K562 (cell line): ENCODE data around the gene ARHGAP25. TPM values are rescaled to one million over a fixed set of nuclear protein-coding genes. Genes with fewer than 3 reads are reported as not detected.

ENCODE experiments used
- ATAC-seq: fragments of 200-7000 bp; cut with Tn5 transposase; 3 replicates; pipeline ENCODE4 v1.9.1; 2020; ENCODE audit warnings: moderate library complexity
- BruUV-seq: library from RNA; stranded (reverse); fragments of 400-500 nt; replicated peaks from 2 replicates; lab custom pipeline; 2021; lab: Mats Ljungman, UMichigan
- CTCF ChIA-PET: fragments of 300-600 bp; formaldehyde crosslinking; extraction: SDS; loops from one replicate; lab custom pipeline; 2021; ENCODE audit warnings: low intra/inter-chr PET ratio; lab: Yijun Ruan, JAX
- POLR2A ChIA-PET: fragments of 300-600, 350-650 bp; sonication (Branson Sonifier 250); formaldehyde crosslinking; extraction: SDS; loops from one replicate; lab custom pipeline; 2021; ENCODE audit warnings: antibody characterized with exemption, inconsistent platforms; lab: Yijun Ruan, JAX
- DNase-seq, 4 experiments: peaks; one replicate each; pipeline versions ENCODE4 v3.0.0 to v3.0.0-alpha.2; 2011 to 2018; ENCODE audit warnings: low spot score in 3 of 4, mixed read lengths in 3 of 4; ENCODE audit errors: extremely low read depth in 1 of 4
- FAIRE-seq: peaks from 2 replicates; lab custom pipeline; 2011; peaks lifted over from hg19 to GRCh38; lab: Jason Lieb, UNC
- H2AFZ ChIP-seq: 2 replicates; pipeline ENCODE4 v1.6.0; 2011; ENCODE audit warnings: low read depth, low read length, control low read depth, inconsistent platforms
- H3K27ac ChIP-seq: fragments of 200-600 bp; 3 replicates; pipeline ENCODE4 v1.8.0; 2011; ENCODE audit warnings: low read depth, mild to moderate bottlenecking, control low read depth, inconsistent platforms, low read length, moderate library complexity, mixed read lengths; ENCODE audit errors: extremely low read depth
- H3K27me3 ChIP-seq, 2 experiments: fragments of 300-600 bp in 1 of 2; 2 replicates in 1 of 2; 3 replicates in 1 of 2; pipeline versions ENCODE4 v1.6.0 to v1.8.0; 2011; ENCODE audit warnings: inconsistent platforms in 2 of 2, low read length in 2 of 2, mild to moderate bottlenecking in 1 of 2, mixed read lengths in 1 of 2, moderate library complexity in 1 of 2; ENCODE audit not compliant: control insufficient read depth in 2 of 2, insufficient read depth in 2 of 2
- H3K36me3 ChIP-seq: fragments of 300-600 bp; 3 replicates; pipeline ENCODE4 v1.8.0; 2011; ENCODE audit warnings: mild to moderate bottlenecking, low read length, inconsistent platforms; ENCODE audit not compliant: control insufficient read depth, insufficient read depth
- H3K4me1 ChIP-seq, 2 experiments: fragments of 200-600 bp in 1 of 2; replicated peaks in 1 of 2; 2 replicates in 1 of 2; 3 replicates in 1 of 2; pipeline versions ENCODE4 v1.5.1 to v1.8.0; 2011; ENCODE audit warnings: inconsistent platforms in 2 of 2, low read length in 2 of 2, mild to moderate bottlenecking in 1 of 2, mixed read lengths in 1 of 2, moderate library complexity in 1 of 2; ENCODE audit not compliant: control insufficient read depth in 2 of 2, insufficient read depth in 2 of 2
- H3K4me2 ChIP-seq: 2 replicates; pipeline ENCODE4 v1.6.1; 2011; ENCODE audit warnings: low read length, control low read depth, inconsistent platforms, mixed read lengths; ENCODE audit not compliant: insufficient read depth
- H3K4me3 ChIP-seq: fragments of 200-600 bp; sonication (generic), shearing (Covaris generic); 2 replicates; pipeline ENCODE4 v1.5.1; 2016; ENCODE audit warnings: control low read depth, inconsistent platforms
- H3K79me2 ChIP-seq: fragments of 200-600 bp; 3 replicates; pipeline ENCODE4 v1.8.0; 2011; ENCODE audit warnings: low read length, inconsistent platforms; ENCODE audit not compliant: control insufficient read depth, insufficient read depth
- H3K9ac ChIP-seq, 2 experiments: 2 replicates each; pipeline versions ENCODE4 v1.6.0 to v1.6.1; 2011; ENCODE audit warnings: low read depth in 2 of 2, low read length in 2 of 2, control low read depth in 1 of 2, inconsistent platforms in 1 of 2, mild to moderate bottlenecking in 1 of 2, mixed read lengths in 1 of 2; ENCODE audit not compliant: insufficient read depth in 1 of 2
- H3K9me1 ChIP-seq: one replicate; pipeline ENCODE4 v1.6.0; 2011; ENCODE audit warnings: inconsistent platforms, mild to moderate bottlenecking, low read length, moderate library complexity; ENCODE audit not compliant: control insufficient read depth, insufficient read depth
- H3K9me3 ChIP-seq: replicated peaks from 2 replicates; pipeline ENCODE4 v1.5.1; 2011; ENCODE audit warnings: low read depth, low read length, inconsistent platforms; ENCODE audit not compliant: control insufficient read depth, insufficient read depth
- H4K20me1 ChIP-seq: replicated peaks from 2 replicates; pipeline ENCODE4 v1.6.1; 2011; ENCODE audit warnings: low read length, inconsistent platforms, mixed read lengths; ENCODE audit not compliant: control insufficient read depth, insufficient read depth
- ADNP ChIP-seq: fragments of 200-800 bp; sonication (Bioruptor generic); IDR thresholded peaks from 2 replicates; pipeline ENCODE4 v1.6.1; 2016; ENCODE audit warnings: missing genetic modification characterization, missing compliant biosample characterization
- CBX8 ChIP-seq: fragments of 200-600 bp; sonication (generic); IDR thresholded peaks from 2 replicates; pipeline ENCODE4 v1.6.1; 2012; ENCODE audit warnings: borderline replicate concordance, mixed run types, low read depth, mild to moderate bottlenecking, moderate library complexity, mixed read lengths, low read length, control low read depth, inconsistent platforms; ENCODE audit not compliant: poor library complexity, severe bottlenecking; ENCODE audit errors: extremely low read depth
- CEBPB ChIP-seq: fragments of 450-650 bp; IDR thresholded peaks from 2 replicates; pipeline ENCODE4 v1.6.1; 2016; ENCODE audit warnings: missing genetic modification characterization, missing compliant biosample characterization
- CEBPG ChIP-seq, 3 experiments: fragments of 200-800 bp in 1 of 3; sonication (Bioruptor generic) in 1 of 3; sonication (generic) in 1 of 3; formaldehyde crosslinking in 1 of 3; IDR thresholded peaks in 2 of 3; conservative IDR thresholded peaks in 1 of 3; 2 replicates each; pipeline versions ENCODE4 v1.6.1 to v1.8.0; 2016 to 2022; ENCODE audit warnings: missing compliant biosample characterization in 2 of 3, missing genetic modification characterization in 2 of 3, mild to moderate bottlenecking in 1 of 3, missing genetic modification reagents in 1 of 3
- HIVEP1 ChIP-seq: fragments of 250-450 bp; sonication (Bioruptor Pico); IDR thresholded peaks from 2 replicates; pipeline ENCODE4 v1.4.0; 2020; ENCODE audit warnings: mild to moderate bottlenecking
- POLR2H ChIP-seq: IDR thresholded peaks from 2 replicates; pipeline ENCODE4 v1.6.1; 2016; ENCODE audit warnings: missing genetic modification characterization, low read depth, mild to moderate bottlenecking, control low read depth, missing compliant biosample characterization, moderate library complexity
- SREBF2 ChIP-seq: sonication (generic); formaldehyde crosslinking; IDR thresholded peaks from 2 replicates; pipeline ENCODE4 v1.4.0; 2020; ENCODE audit warnings: mild to moderate bottlenecking, missing genetic modification reagents
- ZBTB1 ChIP-seq: sonication (generic); formaldehyde crosslinking; IDR thresholded peaks from 2 replicates; pipeline ENCODE4 v1.8.1; 2023; ENCODE audit warnings: missing genetic modification reagents, low read depth, mild to moderate bottlenecking, borderline replicate concordance
- ZBTB8A ChIP-seq: fragments of 450-650 bp; IDR thresholded peaks from 2 replicates; pipeline ENCODE4 v1.6.1; 2018; ENCODE audit warnings: mild to moderate bottlenecking, moderate library complexity; ENCODE audit not compliant: partially characterized antibody
- ZNF764 ChIP-seq: fragments of 250-450 bp; sonication (Bioruptor Pico); IDR thresholded peaks from 2 replicates; pipeline ENCODE4 v1.4.0; 2020; ENCODE audit warnings: low read depth, mild to moderate bottlenecking, moderate library complexity
- WGBS: fragments of 100-300 bp; shearing (Covaris generic); methylation state at CpG from one replicate; pipeline ENCODE4 v1.1.6; 2016; ENCODE audit warnings: low coverage, mixed read lengths; ENCODE audit not compliant: insufficient coverage; ENCODE audit errors: missing lambda C conversion rate; 5-methylcytosine and 5-hydroxymethylcytosine counted together
- in situ Hi-C: fragments of 300-500 bp; cut with MboI; formaldehyde crosslinking; loops from 4 replicates; pipeline ENCODE4 v1.15.0; 2018; ENCODE audit warnings: inconsistent platforms, mixed read lengths
- intact Hi-C: fragments of 100-400 bp; cut with micrococcal nuclease; formaldehyde crosslinking; loops from 2 replicates; pipeline ENCODE4 v1.14.2; 2022
- polyA plus RNA-seq, 8 experiments: library from polyadenylated mRNA; depleted of rRNA in 4 of 8; stranded (reverse) in 5 of 8; unstranded in 3 of 8; fragments of >200 nt; fragmentation: Nextera tagmentation in 2 of 8; fragmentation: Illumina TruSeq in 1 of 8; extraction: Ambion mirVana in 2 of 8; extraction: Trizol in 1 of 8; gene quantifications; 2 replicates each; pipeline versions ENCODE4 v1.2.1 to v1.2.3, GENCODE V29; 2011 to 2014; ENCODE audit warnings: inconsistent platforms in 1 of 8, missing spikeins in 1 of 8
- total RNA-seq, 7 experiments: library from RNA; depleted of rRNA in 6 of 7; stranded (reverse); fragments of >200 nt in 6 of 7; fragmentation: Illumina TruSeq in 2 of 7; extraction: Trizol in 2 of 7; gene quantifications; 2 replicates each; pipeline versions ENCODE4 v1.2.1 to v1.2.3, GENCODE V29; 2011 to 2021; ENCODE audit warnings: low replicate concordance in 1 of 7
- TF ChIP-seq, protein P1 (sequence below): sonication (generic); formaldehyde crosslinking; IDR thresholded peaks from 2 replicates; pipeline ENCODE4 v1.8.0; 2022; ENCODE audit warnings: missing genetic modification reagents, mild to moderate bottlenecking, borderline replicate concordance
- TF ChIP-seq, protein P2 (sequence below), 2 experiments: IDR thresholded peaks; 2 replicates each; pipeline ENCODE4 v1.6.1; 2011; ENCODE audit warnings: borderline replicate concordance in 1 of 2, control low read depth in 1 of 2, low read depth in 1 of 2, low read length in 1 of 2, mild to moderate bottlenecking in 1 of 2, mixed read lengths in 1 of 2, moderate library complexity in 1 of 2; ENCODE audit not compliant: insufficient read depth in 1 of 2, insufficient read length in 1 of 2, poor library complexity in 1 of 2, severe bottlenecking in 1 of 2; ENCODE audit errors: extremely low read depth in 1 of 2

ARHGAP25 gene
- total and polyA plus RNA-seq, 9 of the 15 experiments (the other 6 are each of a cell fraction or from before 2014, with no cell fraction given), result 4.9 to 14.8 (median 10.7) TPM

DNA sequence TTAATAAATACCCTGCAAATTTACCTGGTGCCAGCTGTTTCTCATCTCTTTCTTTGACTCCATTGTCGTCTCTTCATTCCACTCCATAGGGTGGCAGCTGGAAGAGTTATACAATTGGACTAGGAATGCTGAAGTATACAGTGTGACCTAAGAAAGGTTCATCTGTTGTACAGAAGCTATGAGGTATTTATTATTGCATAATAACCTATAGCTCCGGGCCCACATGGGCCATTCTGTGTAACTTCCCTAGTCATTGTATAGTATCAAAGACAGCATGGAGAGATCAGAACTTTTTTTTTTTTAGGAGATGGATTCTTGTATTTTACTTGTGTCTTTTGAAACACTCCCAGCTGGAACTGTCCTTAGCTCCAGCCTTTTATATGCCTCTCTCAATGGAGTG, 110.4 kb downstream of the ARHGAP25 start:
- no peaks in the 10 kb centered on the region for H3K9me3 ChIP-seq
- no peak for TF ChIP-seq CEBPG (CRISPR knock-in tag; IDR thresholded peaks at IDR 0.05)
- TF ChIP-seq CEBPG (tag; conservative IDR thresholded peaks at IDR 0.05 in 1 of 2, IDR thresholded peaks at IDR 0.05 in 1 of 2), result peak; percentile 64 to 74
- peak; percentile 75 for TF ChIP-seq CEBPB (tag)
- no peak for TF ChIP-seq ZBTB8A
- TF ChIP-seq POLR2H, result no peak
- TF ChIP-seq, protein P1, sequence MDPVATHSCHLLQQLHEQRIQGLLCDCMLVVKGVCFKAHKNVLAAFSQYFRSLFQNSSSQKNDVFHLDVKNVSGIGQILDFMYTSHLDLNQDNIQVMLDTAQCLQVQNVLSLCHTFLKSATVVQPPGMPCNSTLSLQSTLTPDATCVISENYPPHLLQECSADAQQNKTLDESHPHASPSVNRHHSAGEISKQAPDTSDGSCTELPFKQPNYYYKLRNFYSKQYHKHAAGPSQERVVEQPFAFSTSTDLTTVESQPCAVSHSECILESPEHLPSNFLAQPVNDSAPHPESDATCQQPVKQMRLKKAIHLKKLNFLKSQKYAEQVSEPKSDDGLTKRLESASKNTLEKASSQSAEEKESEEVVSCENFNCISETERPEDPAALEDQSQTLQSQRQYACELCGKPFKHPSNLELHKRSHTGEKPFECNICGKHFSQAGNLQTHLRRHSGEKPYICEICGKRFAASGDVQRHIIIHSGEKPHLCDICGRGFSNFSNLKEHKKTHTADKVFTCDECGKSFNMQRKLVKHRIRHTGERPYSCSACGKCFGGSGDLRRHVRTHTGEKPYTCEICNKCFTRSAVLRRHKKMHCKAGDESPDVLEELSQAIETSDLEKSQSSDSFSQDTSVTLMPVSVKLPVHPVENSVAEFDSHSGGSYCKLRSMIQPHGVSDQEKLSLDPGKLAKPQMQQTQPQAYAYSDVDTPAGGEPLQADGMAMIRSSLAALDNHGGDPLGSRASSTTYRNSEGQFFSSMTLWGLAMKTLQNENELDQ, result no peak
- TF ChIP-seq ADNP, result no peak
- TF ChIP-seq SREBF2 (CRISPR knock-in tag), result no peak
- no peak for TF ChIP-seq CBX8
- TF ChIP-seq, protein P2, sequence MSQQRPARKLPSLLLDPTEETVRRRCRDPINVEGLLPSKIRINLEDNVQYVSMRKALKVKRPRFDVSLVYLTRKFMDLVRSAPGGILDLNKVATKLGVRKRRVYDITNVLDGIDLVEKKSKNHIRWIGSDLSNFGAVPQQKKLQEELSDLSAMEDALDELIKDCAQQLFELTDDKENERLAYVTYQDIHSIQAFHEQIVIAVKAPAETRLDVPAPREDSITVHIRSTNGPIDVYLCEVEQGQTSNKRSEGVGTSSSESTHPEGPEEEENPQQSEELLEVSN (IDR thresholded peaks at IDR 0.05; ENCODE audit: borderline replicate concordance in 1 of 2, extremely low read depth in 1 of 2, insufficient read depth in 1 of 2, insufficient read length in 1 of 2, low read depth in 1 of 2, low read length in 1 of 2, poor library complexity in 1 of 2, severe bottlenecking in 1 of 2), result no peak
- TF ChIP-seq ZNF764 (CRISPR knock-in tag), result no peak
- no peak for TF ChIP-seq ZBTB1 (CRISPR knock-in tag)
- no peak for TF ChIP-seq HIVEP1 (CRISPR knock-in tag)
- TF ChIP-seq, all 486 proteins: peak for 2
- CTCF ChIA-PET, result no interaction called here
- in situ Hi-C loops (loop anchor here (5.0 kb wide), 1 partner anchor 57 kb away; no protein-coding TSS in a partner anchor), intact Hi-C loops (no loop called here)
- FAIRE-seq (no peak), ATAC-seq (no peak), DNase-seq (no peak)
- H3K4me2 ChIP-seq, result no peak overlapping the region
- POLR2A ChIA-PET, result interaction anchor here (1.0 kb wide), 1 partner anchor 15 kb away, joined by 3 read pairs; no protein-coding TSS in a partner anchor
- no peak overlapping the region for H2AFZ ChIP-seq
- no TSS peak for BruUV-seq
- no peaks in the 10 kb centered on the region for H3K36me3 ChIP-seq
- 36% methylated on average over 2 of the region's 2 CpGs for WGBS
- H3K27me3 ChIP-seq, result no peaks in the 10 kb centered on the region
- H3K4me1 ChIP-seq, result peaks cover 0 to 16% of the 10 kb centered on the region in 2 experiments; a peak in 3 of 5 replicates
- no peaks in the 10 kb centered on the region for H4K20me1 ChIP-seq
- H3K79me2 ChIP-seq, result no peaks in the 10 kb centered on the region
- H3K27ac ChIP-seq, result no peak overlapping the region
- H3K9me1 ChIP-seq, result no peaks in the 10 kb centered on the region
- no peak overlapping the region for H3K4me3 ChIP-seq
- H3K9ac ChIP-seq, result no peak overlapping the region
